Activated T-helper 2 cell treated with anti-CD3 and anti-CD28 coated beads, Interferon-gamma antibody, Interleukin-2, Interleukin-4, amounts not matched to agents 10 μg/mL and 5 μg/mL and 100 μg/mL, durations not matched to agents 14 hours and 24 hours and 36 hours (primary cell): ENCODE results near the gene AGTPBP1. TPM values are rescaled to one million over a fixed set of nuclear protein-coding genes. Genes with fewer than 3 reads are reported as not detected.

Source experiments
- DNase-seq: peaks from one replicate; pipeline ENCODE4 v3.0.0; 2021; ENCODE audit warnings: low spot score
- H3K27ac Mint-ChIP-seq: one replicate; pipeline ENCODE4 v1.8.0; 2021; ENCODE audit warnings: mixed read lengths
- H3K27me3 Mint-ChIP-seq: one replicate; pipeline ENCODE4 v1.8.0; 2021; ENCODE audit warnings: low read depth, mixed read lengths
- H3K36me3 Mint-ChIP-seq: one replicate; pipeline ENCODE4 v1.8.0; 2021; ENCODE audit warnings: low read depth, mixed read lengths
- H3K4me1 Mint-ChIP-seq: one replicate; pipeline ENCODE4 v1.8.0; 2021; ENCODE audit warnings: low read depth, mixed read lengths
- H3K4me3 Mint-ChIP-seq: one replicate; pipeline ENCODE4 v1.8.0; 2021; ENCODE audit warnings: low read depth, mild to moderate bottlenecking, moderate library complexity, mixed read lengths
- H3K9me3 Mint-ChIP-seq: one replicate; pipeline ENCODE4 v1.8.0; 2021; ENCODE audit warnings: mixed read lengths
- intact Hi-C: fragments of 100-400 bp; cut with micrococcal nuclease; formaldehyde crosslinking; loops from one replicate; pipeline ENCODE4 v1.15.1; 2023
- total RNA-seq: library from RNA; stranded (reverse); gene quantifications from 2 replicates; pipeline ENCODE4 v1.2.3, GENCODE V29; 2022

The AGTPBP1 gene
- total RNA-seq, 1 donor from 2014 or later = 26.5 TPM

- peaks cover 21% of the 10 kb centered on the region for H3K4me1 Mint-ChIP-seq
- no peaks in the 10 kb centered on the region for H3K27me3 Mint-ChIP-seq
- no peak overlapping the region for H3K27ac Mint-ChIP-seq
- H3K9me3 Mint-ChIP-seq = peaks cover 14% of the 10 kb centered on the region
- intact Hi-C loops = no loop called here
- no peak for DNase-seq
- no peak overlapping the region for H3K4me3 Mint-ChIP-seq
- peaks cover 20% of the 10 kb centered on the region for H3K36me3 Mint-ChIP-seq
Measured at GRCh38 chr9:85713897-85714296, 27.9 kb downstream of the AGTPBP1 start.

- Mint-ChIP-seq H3K4me1 (peaks cover 11% of the 10 kb centered on the region), H3K27ac (no peak overlapping the region), H3K36me3 (peaks cover 24% of the 10 kb centered on the region), H3K27me3 (no peaks in the 10 kb centered on the region), H3K4me3 (no peak overlapping the region), H3K9me3 (peaks cover 5% of the 10 kb centered on the region)
- DNase-seq = no peak
- intact Hi-C loops = loop anchor here (5.0 kb wide), 1 partner anchor 198 kb away; no protein-coding TSS in a partner anchor
Measured at GRCh38 chr9:85704744-85705143, 37.0 kb downstream of the AGTPBP1 start.

GRCh38 chr9:85703398-85703797, 38.4 kb downstream of the AGTPBP1 start:
- DNase-seq = no peak
- H3K4me3 Mint-ChIP-seq = no peak overlapping the region
- H3K4me1 Mint-ChIP-seq = peaks cover 11% of the 10 kb centered on the region
- no peaks in the 10 kb centered on the region for H3K27me3 Mint-ChIP-seq
- no peak overlapping the region for H3K27ac Mint-ChIP-seq
- no peaks in the 10 kb centered on the region for H3K9me3 Mint-ChIP-seq
- H3K36me3 Mint-ChIP-seq = peaks cover 15% of the 10 kb centered on the region
- intact Hi-C loops = loop anchor here (5.0 kb wide), 1 partner anchor 199 kb away; no protein-coding TSS in a partner anchor

- peaks cover 11% of the 10 kb centered on the region for H3K36me3 Mint-ChIP-seq
- no peaks in the 10 kb centered on the region for H3K9me3 Mint-ChIP-seq
- no peak for DNase-seq
- H3K4me3 Mint-ChIP-seq = no peak overlapping the region
- no peak overlapping the region for H3K27ac Mint-ChIP-seq
- H3K4me1 Mint-ChIP-seq = peaks cover 11% of the 10 kb centered on the region
- intact Hi-C loops = loop anchor here (5.0 kb wide), 1 partner anchor 199 kb away; no protein-coding TSS in a partner anchor
- H3K27me3 Mint-ChIP-seq = no peaks in the 10 kb centered on the region
Measured at GRCh38 chr9:85702726-85703289, 38.9 kb downstream of the AGTPBP1 start.

GRCh38 chr9:85702191-85702590, 39.6 kb downstream of the AGTPBP1 start:
- Mint-ChIP-seq H3K27ac (no peak overlapping the region), H3K36me3 (peaks cover 6% of the 10 kb centered on the region), H3K4me3 (no peak overlapping the region), H3K4me1 (peaks cover 11% of the 10 kb centered on the region), H3K27me3 (no peaks in the 10 kb centered on the region), H3K9me3 (no peaks in the 10 kb centered on the region)
- DNase-seq = no peak
- intact Hi-C loops = loop anchor here (5.0 kb wide), 1 partner anchor 200 kb away; no protein-coding TSS in a partner anchor

- intact Hi-C loops = loop anchor here (5.0 kb wide), 1 partner anchor 202 kb away; no protein-coding TSS in a partner anchor
- Mint-ChIP-seq H3K36me3 (peaks cover 3% of the 10 kb centered on the region), H3K4me1 (peaks cover 11% of the 10 kb centered on the region)
Measured at GRCh38 chr9:85700330-85700729, 41.4 kb downstream of the AGTPBP1 start.

GRCh38 chr9:85688361-85688760, 53.4 kb downstream of the AGTPBP1 start:
- no peak for DNase-seq
- intact Hi-C loops = no loop called here
- Mint-ChIP-seq H3K9me3 (no peaks in the 10 kb centered on the region), H3K27ac (no peak overlapping the region), H3K4me3 (no peak overlapping the region), H3K4me1 (no peaks in the 10 kb centered on the region), H3K27me3 (no peaks in the 10 kb centered on the region), H3K36me3 (peaks cover 15% of the 10 kb centered on the region)

More at GRCh38 chr9:85700330-85700729, 41.4 kb downstream of the AGTPBP1 start:
- Mint-ChIP-seq H3K27me3 (no peaks in the 10 kb centered on the region), H3K4me3 (no peak overlapping the region), H3K27ac (no peak overlapping the region), H3K9me3 (no peaks in the 10 kb centered on the region)
- no peak for DNase-seq

GRCh38 chr9:85685081-85685480, 56.7 kb downstream of the AGTPBP1 start:
- no peak for DNase-seq
- H3K9me3 Mint-ChIP-seq = no peaks in the 10 kb centered on the region
- peaks cover 11% of the 10 kb centered on the region for H3K36me3 Mint-ChIP-seq
- H3K27ac Mint-ChIP-seq = no peak overlapping the region
- no peak overlapping the region for H3K4me3 Mint-ChIP-seq
- H3K4me1 Mint-ChIP-seq = no peaks in the 10 kb centered on the region
- no peaks in the 10 kb centered on the region for H3K27me3 Mint-ChIP-seq
- intact Hi-C loops = no loop called here

GRCh38 chr9:85676790-85677189, 65.0 kb downstream of the AGTPBP1 start:
- intact Hi-C loops = no loop called here
- no peaks in the 10 kb centered on the region for H3K27me3 Mint-ChIP-seq
- no peaks in the 10 kb centered on the region for H3K4me1 Mint-ChIP-seq
- no peak for DNase-seq
- H3K27ac Mint-ChIP-seq = no peak overlapping the region
- H3K36me3 Mint-ChIP-seq = peaks cover 13% of the 10 kb centered on the region
- H3K9me3 Mint-ChIP-seq = no peaks in the 10 kb centered on the region
- no peak overlapping the region for H3K4me3 Mint-ChIP-seq

- H3K4me1 Mint-ChIP-seq = no peaks in the 10 kb centered on the region
- no peaks in the 10 kb centered on the region for H3K27me3 Mint-ChIP-seq
- no peak overlapping the region for H3K4me3 Mint-ChIP-seq
- no peaks in the 10 kb centered on the region for H3K9me3 Mint-ChIP-seq
- DNase-seq = no peak
- peaks cover 6% of the 10 kb centered on the region for H3K36me3 Mint-ChIP-seq
- H3K27ac Mint-ChIP-seq = no peak overlapping the region
- intact Hi-C loops = no loop called here
Measured at GRCh38 chr9:85667374-85667773, 74.4 kb downstream of the AGTPBP1 start.

GRCh38 chr9:85666086-85666485, 75.7 kb downstream of the AGTPBP1 start:
- Mint-ChIP-seq H3K4me3 (no peak overlapping the region), H3K27me3 (no peaks in the 10 kb centered on the region), H3K36me3 (peaks cover 6% of the 10 kb centered on the region), H3K9me3 (no peaks in the 10 kb centered on the region), H3K4me1 (no peaks in the 10 kb centered on the region), H3K27ac (no peak overlapping the region)
- no peak for DNase-seq
- intact Hi-C loops = no loop called here

- intact Hi-C loops = no loop called here
- no peaks in the 10 kb centered on the region for H3K27me3 Mint-ChIP-seq
- H3K36me3 Mint-ChIP-seq = peaks cover 6% of the 10 kb centered on the region
- H3K27ac Mint-ChIP-seq = no peak overlapping the region
- DNase-seq = no peak
- H3K9me3 Mint-ChIP-seq = no peaks in the 10 kb centered on the region
- H3K4me3 Mint-ChIP-seq = no peak overlapping the region
- H3K4me1 Mint-ChIP-seq = no peaks in the 10 kb centered on the region
Measured at GRCh38 chr9:85662573-85662972, 79.2 kb downstream of the AGTPBP1 start.

GRCh38 chr9:85658716-85659115, 83.0 kb downstream of the AGTPBP1 start:
- H3K9me3 Mint-ChIP-seq = no peaks in the 10 kb centered on the region
- intact Hi-C loops = no loop called here
- H3K27ac Mint-ChIP-seq = no peak overlapping the region
- H3K4me1 Mint-ChIP-seq = no peaks in the 10 kb centered on the region
- no peak for DNase-seq
- H3K27me3 Mint-ChIP-seq = no peaks in the 10 kb centered on the region
- no peak overlapping the region for H3K4me3 Mint-ChIP-seq
- H3K36me3 Mint-ChIP-seq = peaks cover 4% of the 10 kb centered on the region
